ENCODE measurements around the gene MNAT1. TPM values are rescaled to one million over a fixed set of nuclear protein-coding genes. Genes with fewer than 3 reads are reported as not detected.

The MNAT1 gene
- total RNA-seq, 1 donor, result 59.9 TPM

DNA sequence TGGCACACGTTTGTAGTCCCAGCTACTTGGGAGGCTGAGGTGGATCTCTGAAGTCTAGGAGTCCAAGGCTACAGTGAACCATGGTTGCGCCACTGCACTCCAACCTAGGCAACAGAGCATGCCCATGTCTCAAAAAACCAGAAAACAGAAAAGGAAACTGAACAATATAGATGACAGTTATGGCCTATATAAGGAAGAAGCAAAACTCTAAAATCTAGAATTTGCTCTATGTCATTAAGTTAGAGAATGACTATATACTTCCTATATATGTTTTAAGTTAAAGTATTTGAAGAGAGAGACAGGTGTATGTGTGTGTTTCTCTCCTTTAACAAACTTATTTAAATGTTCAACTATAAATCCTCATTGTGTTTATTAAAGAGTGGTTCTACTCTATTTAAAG, 65.8 kb downstream of the MNAT1 start:
- DNase-seq (ENCODE audit: low read depth), result no peak
- TF ChIP-seq, protein P1, sequence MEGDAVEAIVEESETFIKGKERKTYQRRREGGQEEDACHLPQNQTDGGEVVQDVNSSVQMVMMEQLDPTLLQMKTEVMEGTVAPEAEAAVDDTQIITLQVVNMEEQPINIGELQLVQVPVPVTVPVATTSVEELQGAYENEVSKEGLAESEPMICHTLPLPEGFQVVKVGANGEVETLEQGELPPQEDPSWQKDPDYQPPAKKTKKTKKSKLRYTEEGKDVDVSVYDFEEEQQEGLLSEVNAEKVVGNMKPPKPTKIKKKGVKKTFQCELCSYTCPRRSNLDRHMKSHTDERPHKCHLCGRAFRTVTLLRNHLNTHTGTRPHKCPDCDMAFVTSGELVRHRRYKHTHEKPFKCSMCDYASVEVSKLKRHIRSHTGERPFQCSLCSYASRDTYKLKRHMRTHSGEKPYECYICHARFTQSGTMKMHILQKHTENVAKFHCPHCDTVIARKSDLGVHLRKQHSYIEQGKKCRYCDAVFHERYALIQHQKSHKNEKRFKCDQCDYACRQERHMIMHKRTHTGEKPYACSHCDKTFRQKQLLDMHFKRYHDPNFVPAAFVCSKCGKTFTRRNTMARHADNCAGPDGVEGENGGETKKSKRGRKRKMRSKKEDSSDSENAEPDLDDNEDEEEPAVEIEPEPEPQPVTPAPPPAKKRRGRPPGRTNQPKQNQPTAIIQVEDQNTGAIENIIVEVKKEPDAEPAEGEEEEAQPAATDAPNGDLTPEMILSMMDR (IDR thresholded peaks at IDR 0.05; ENCODE audit: insufficient read depth, low read length), result no peak
- H3K4me3 ChIP-seq (ENCODE audit: low read depth, low read length), result no peak overlapping the region

DNA sequence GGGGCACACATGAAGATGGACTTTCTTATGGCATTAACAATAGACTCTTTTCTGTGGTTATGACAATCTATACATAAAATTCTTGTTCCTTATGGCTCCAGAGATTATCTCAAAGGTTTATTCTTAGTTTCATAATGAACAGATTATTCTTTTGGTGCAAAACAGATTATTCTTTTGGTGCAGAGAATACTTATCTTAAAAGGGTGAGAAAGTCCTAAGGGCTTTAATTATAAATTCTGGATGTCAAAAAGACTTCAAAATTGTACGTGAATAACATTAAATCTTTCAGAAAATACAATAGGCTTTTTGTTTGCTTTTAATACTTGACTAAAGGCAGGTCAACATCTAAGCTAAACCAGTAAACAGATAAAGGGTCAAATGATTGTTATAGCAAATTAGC, 69.3 kb downstream of the MNAT1 start:
- no peak overlapping the region for H3K4me3 ChIP-seq (ENCODE audit: low read depth, low read length)
- TF ChIP-seq, protein P1 (IDR thresholded peaks at IDR 0.05; ENCODE audit: insufficient read depth, low read length), result no peak
- DNase-seq (ENCODE audit: low read depth), result no peak

DNA sequence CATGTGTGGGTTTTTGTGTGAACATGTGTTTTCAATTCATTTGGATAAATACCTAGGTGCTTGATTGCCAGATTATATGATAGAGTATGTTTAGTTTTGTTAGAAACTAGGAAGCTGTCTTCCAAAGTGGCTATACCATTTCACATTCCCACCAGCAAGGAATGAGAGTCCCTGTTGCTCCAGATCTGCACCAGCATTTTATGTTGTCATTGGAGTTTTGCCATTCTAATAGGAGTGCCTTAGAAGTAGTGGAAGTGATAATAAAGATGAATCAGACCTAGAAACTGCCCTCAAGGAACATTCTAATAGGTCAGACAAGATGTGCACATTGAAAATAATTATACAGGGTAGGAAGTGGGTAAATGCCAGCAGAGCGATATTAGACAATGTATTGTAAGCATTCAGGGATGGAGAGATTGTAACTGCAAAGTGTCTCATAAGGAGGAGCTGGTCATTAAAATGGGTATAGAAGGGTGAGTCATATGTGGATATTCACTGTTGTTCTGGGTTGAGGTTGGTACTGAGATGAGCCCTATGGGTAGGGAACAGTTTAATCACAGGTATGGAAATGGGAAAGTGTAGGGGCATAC, 71.4 kb downstream of the MNAT1 start:
- DNase-seq (ENCODE audit: low read depth), result peak; percentile 81
- TF ChIP-seq, protein P1 (IDR thresholded peaks at IDR 0.05; ENCODE audit: insufficient read depth, low read length), result peak; percentile 19
- no peak overlapping the region for H3K4me3 ChIP-seq (ENCODE audit: low read depth, low read length)

DNA sequence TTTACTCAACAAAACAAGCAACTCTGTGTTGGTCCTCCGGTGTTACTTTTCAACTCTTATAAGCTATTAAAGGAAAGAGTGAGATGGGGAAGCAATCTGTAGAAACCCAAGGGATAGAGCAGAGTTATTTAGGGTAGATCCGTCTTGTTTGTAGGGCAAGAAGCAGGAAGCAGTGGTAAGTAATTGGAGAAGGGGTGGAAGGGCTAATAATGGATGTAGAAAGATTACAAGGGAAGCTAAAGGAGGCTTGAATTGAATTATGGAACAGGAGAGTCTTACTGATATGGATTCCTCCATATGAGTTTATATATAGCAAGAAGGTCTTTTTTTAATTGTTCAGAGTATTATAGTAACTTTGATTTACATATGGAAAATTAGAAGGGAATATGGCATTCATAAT, 72.7 kb downstream of the MNAT1 start:
- no peak for DNase-seq (ENCODE audit: low read depth)
- TF ChIP-seq, protein P1 (IDR thresholded peaks at IDR 0.05; ENCODE audit: insufficient read depth, low read length), result no peak
- H3K4me3 ChIP-seq (ENCODE audit: low read depth, low read length), result no peak overlapping the region

DNA sequence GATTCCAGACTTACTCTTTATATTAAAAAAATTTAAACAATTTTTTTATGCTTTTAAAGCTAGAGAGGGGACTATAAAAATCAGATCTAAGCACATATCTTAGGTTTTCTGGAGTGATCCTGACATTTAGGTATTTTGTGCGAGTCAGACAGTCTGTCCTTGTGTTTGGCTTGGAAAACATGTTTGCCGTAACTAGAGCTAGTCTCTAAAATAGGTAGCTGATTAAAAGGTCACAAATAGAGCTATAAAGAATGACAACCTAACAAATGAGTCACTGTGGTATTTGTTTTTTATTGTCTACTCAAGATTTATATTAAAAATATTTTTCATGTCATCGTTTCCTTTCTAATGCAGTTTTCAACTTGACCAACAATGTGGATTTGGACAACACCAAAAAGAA, 73.4 kb downstream of the MNAT1 start:
- H3K4me3 ChIP-seq (ENCODE audit: low read depth, low read length), result no peak overlapping the region
- DNase-seq (ENCODE audit: low read depth), result no peak
- TF ChIP-seq, protein P1 (IDR thresholded peaks at IDR 0.05; ENCODE audit: insufficient read depth, low read length), result no peak

DNA sequence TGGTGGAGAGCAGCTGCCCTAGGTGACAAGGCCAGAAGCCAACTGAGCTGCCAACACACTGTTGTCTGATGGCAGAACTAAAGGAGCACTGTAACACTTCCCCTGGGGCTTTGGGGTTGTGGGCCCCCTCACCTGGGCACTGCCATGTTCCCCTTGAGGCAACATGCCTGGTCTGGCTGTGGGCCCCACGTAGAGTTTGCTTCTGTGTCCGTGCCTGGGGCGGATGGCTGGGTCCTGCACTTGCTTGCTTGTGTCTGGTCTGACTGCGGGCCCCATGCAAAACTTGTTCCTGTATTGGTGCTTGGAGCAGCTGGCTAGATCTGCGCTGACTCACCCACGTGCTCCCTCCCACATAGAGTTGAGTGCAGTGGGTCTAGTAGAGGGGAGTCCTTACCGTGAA, 78.4 kb downstream of the MNAT1 start:
- TF ChIP-seq, protein P1 (IDR thresholded peaks at IDR 0.05; ENCODE audit: insufficient read depth, low read length), result no peak
- no peak for DNase-seq (ENCODE audit: low read depth)
- H3K4me3 ChIP-seq (ENCODE audit: low read depth, low read length), result no peak overlapping the region

DNA sequence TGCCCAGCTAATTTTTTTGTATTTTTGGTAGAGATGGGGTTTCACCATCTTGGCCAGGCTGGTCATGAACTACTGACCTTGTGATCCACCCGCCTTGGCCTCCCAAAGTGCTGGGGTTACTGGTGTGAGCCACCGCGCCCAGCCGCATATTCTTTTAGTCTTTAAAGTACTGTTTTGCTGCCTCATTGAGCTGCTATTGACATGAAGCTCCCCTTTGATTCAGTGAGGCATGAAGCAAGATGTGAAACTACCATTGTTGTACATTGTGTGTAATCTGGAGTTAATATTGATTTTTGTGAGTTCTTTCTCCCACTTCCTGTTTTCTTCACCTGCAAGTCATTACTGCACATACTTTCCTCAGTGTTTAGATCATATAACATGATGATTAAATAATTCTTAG, 80.8 kb downstream of the MNAT1 start:
- DNase-seq (ENCODE audit: low read depth), result no peak
- H3K4me3 ChIP-seq (ENCODE audit: low read depth, low read length), result no peak overlapping the region
- TF ChIP-seq, protein P1 (IDR thresholded peaks at IDR 0.05; ENCODE audit: insufficient read depth, low read length), result no peak

Measured in fibroblast of the aortic adventitia (primary cell).